RWPE2 (cell line): ENCODE data around the gene INCA1.

Experiments
- ATAC-seq: fragments of 200-7000 bp; cut with Tn5 transposase; 3 replicates; pipeline ENCODE4 v1.9.1; 2021; ENCODE audit warnings: low read depth
- DNase-seq: peaks from one replicate; pipeline ENCODE4 v3.0.0-alpha.2; 2020; ENCODE audit warnings: low spot score
- H3K27ac ChIP-seq: fragments of 450-650 bp; 2 replicates; pipeline ENCODE4 v1.5.1; 2017; ENCODE audit warnings: mild to moderate bottlenecking; ENCODE audit not compliant: poor library complexity, severe bottlenecking
- H3K27me3 ChIP-seq: fragments of 250-450 bp; sonication (Bioruptor Pico); 2 replicates; pipeline ENCODE4 v1.5.1; 2021; ENCODE audit warnings: mild to moderate bottlenecking, moderate library complexity; ENCODE audit not compliant: insufficient read depth, poor library complexity, severe bottlenecking
- H3K36me3 ChIP-seq: fragments of 250-450 bp; sonication (Bioruptor Pico); 2 replicates; pipeline ENCODE4 v1.5.1; 2020; ENCODE audit warnings: low read depth, mild to moderate bottlenecking, moderate library complexity
- H3K4me1 ChIP-seq: fragments of 250-450 bp; sonication (Bioruptor Pico); 2 replicates; pipeline ENCODE4 v1.5.1; 2021; ENCODE audit warnings: mild to moderate bottlenecking, moderate library complexity; ENCODE audit not compliant: insufficient read depth, poor library complexity, severe bottlenecking
- H3K4me3 ChIP-seq: fragments of 250-450 bp; sonication (Bioruptor Pico); 2 replicates; pipeline ENCODE4 v1.5.1; 2021; ENCODE audit warnings: mild to moderate bottlenecking, moderate library complexity; ENCODE audit not compliant: severe bottlenecking
- H3K9me3 ChIP-seq: fragments of 250-450 bp; sonication (Bioruptor Pico); 2 replicates; pipeline ENCODE4 v1.5.1; 2021; ENCODE audit warnings: mild to moderate bottlenecking, moderate library complexity; ENCODE audit not compliant: severe bottlenecking
- CTCF ChIP-seq: fragments of 450-650 bp; IDR thresholded peaks from one replicate; pipeline ENCODE4 v1.5.1; 2017; ENCODE audit warnings: mild to moderate bottlenecking, moderate library complexity; ENCODE audit not compliant: poor library complexity, severe bottlenecking

The INCA1 gene

GRCh38 chr17:4986403-4986802, 10.9 kb downstream of the INCA1 start:
- no peak for TF ChIP-seq CTCF
- H3K27ac ChIP-seq, result peak overlapping the region; percentile 72
- DNase-seq, result no peak
- peak; percentile 26 for ATAC-seq
- peaks cover 2% of the 10 kb centered on the region for H3K4me1 ChIP-seq
- H3K27me3 ChIP-seq, result no peaks in the 10 kb centered on the region
- peak overlapping the region; percentile 77 for H3K4me3 ChIP-seq
- no peaks in the 10 kb centered on the region for H3K9me3 ChIP-seq
- peaks cover 35% of the 10 kb centered on the region for H3K36me3 ChIP-seq

- no peaks in the 10 kb centered on the region for H3K27me3 ChIP-seq
- ATAC-seq, result no peak
- peaks cover 69% of the 10 kb centered on the region for H3K36me3 ChIP-seq
- no peak overlapping the region for H3K27ac ChIP-seq
- no peak for TF ChIP-seq CTCF
- no peak overlapping the region for H3K4me3 ChIP-seq
- DNase-seq, result no peak
- peaks cover 2% of the 10 kb centered on the region for H3K4me1 ChIP-seq
- no peaks in the 10 kb centered on the region for H3K9me3 ChIP-seq
Measured at GRCh38 chr17:4982305-4982704, 15.0 kb downstream of the INCA1 start.

GRCh38 chr17:4980644-4981216, 16.6 kb downstream of the INCA1 start:
- no peak for ATAC-seq
- no peaks in the 10 kb centered on the region for H3K27me3 ChIP-seq
- no peaks in the 10 kb centered on the region for H3K4me1 ChIP-seq
- H3K9me3 ChIP-seq, result no peaks in the 10 kb centered on the region
- no peak overlapping the region for H3K4me3 ChIP-seq
- peak; percentile 48 for TF ChIP-seq CTCF
- DNase-seq, result no peak
- peaks cover 81% of the 10 kb centered on the region for H3K36me3 ChIP-seq
- H3K27ac ChIP-seq, result no peak overlapping the region

- Histone ChIP-seq H3K27ac (no peak overlapping the region), H3K4me3 (no peak overlapping the region), H3K4me1 (no peaks in the 10 kb centered on the region), H3K27me3 (no peaks in the 10 kb centered on the region), H3K36me3 (peaks cover 75% of the 10 kb centered on the region), H3K9me3 (no peaks in the 10 kb centered on the region)
- no peak for ATAC-seq
- no peak for DNase-seq
- no peak for TF ChIP-seq CTCF
Measured at GRCh38 chr17:4978726-4979125, 18.6 kb downstream of the INCA1 start.

GRCh38 chr17:4974115-4974670, 23.1 kb downstream of the INCA1 start:
- Histone ChIP-seq H3K27ac (no peak overlapping the region), H3K4me1 (peaks cover 5% of the 10 kb centered on the region), H3K9me3 (no peaks in the 10 kb centered on the region), H3K27me3 (no peaks in the 10 kb centered on the region), H3K36me3 (peaks cover 60% of the 10 kb centered on the region), H3K4me3 (no peak overlapping the region)
- TF ChIP-seq CTCF, result no peak
- ATAC-seq (no peak), DNase-seq (no peak)
